ENCODE data around the gene CA4.

CA4 gene

GRCh38 chr17:60134396-60135150, 15.2 kb upstream of the CA4 start:
- DNase-seq: no peak

- DNase-seq: peak; percentile 80
These were observed 14.4 kb upstream of the CA4 start for GRCh38 chr17:60135151-60135950.

DNA sequence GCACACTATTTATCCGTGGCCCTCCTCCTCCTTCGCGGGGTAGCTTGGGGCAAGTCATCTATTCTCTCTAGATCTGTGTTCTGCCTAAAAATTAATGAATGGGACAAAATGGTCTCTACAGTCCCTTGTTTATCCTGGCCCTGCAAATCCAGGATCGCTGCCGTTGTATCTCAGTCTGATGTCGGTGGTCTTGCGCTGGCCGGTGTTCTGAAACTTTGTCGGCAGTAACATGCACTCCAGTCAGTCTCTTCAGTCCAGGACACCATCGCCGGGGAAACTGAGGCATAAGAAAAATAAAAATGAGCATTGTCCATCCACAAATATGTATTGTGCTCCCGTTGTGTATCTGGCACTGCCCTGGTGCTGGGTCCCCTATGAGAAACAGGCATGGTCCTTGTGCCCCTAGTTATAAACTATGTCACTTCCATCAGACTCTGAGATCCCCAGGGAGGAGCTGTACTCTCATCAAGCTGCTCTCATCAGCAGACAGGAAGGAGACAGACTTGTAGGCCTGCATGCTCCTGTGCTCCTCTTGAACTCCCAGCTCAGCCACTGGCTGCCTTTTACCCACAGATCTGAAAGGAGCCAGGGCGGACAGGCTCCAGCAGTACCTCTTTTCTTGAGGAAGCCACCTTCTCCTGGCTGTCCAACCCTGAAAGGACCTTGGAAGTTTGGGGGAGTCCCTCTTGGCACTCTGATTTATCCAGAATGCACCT, 13.7 kb upstream of the CA4 start:
- DNase-seq: no peak

DNA sequence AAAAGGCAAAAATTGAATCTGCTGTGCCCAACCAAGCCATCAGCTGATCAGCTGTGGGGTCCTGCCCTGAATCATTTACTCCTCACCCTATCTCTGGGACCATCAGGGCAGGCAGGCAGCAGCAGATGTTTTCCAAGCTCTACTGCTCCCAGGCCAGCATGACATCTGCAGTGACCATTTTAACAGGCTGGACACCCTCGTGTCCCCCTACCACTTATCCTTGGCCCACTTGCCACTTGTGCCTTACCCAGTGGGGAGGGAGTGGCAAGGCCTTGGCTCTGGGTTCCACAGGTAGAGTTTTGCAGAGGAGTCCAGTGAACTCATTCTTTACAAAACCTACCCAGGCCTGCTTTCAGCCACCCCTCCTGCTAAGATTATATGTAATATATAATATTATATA, 12.0 kb upstream of the CA4 start:
- DNase-seq: no peak

DNA sequence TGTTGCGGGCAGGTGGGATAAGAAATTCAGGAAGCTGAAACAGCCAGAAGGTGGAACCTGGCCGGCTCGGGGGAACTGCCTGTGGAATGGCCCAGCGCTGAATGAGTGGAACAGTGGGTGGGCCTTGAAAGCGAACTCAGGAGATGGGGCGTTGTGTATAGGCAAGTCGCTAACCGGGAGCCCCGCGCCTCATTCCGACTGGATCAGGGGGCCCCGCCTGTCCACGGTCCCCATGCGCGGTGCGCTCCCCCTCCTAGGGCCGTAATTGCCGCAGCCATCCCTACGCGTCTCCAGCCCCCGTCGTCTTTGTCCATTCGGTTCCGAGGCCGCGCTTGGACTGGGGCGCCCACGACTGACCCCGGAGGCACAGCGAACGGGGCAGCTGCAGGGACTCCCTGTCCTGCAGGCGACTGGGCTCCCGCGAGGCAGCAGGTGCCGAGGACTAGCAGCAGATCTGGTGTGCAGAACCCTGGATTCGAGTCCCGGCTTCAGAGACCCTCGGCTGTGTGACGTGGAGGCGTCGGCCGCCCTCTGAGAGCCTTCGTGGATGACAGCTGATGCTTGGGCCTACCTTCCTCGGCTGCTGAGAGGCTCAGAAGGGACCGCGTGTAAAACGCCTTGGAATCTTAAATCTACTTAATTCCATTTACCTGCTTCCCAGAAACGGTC, 10.9 kb upstream of the CA4 start:
- no peak for DNase-seq

DNA sequence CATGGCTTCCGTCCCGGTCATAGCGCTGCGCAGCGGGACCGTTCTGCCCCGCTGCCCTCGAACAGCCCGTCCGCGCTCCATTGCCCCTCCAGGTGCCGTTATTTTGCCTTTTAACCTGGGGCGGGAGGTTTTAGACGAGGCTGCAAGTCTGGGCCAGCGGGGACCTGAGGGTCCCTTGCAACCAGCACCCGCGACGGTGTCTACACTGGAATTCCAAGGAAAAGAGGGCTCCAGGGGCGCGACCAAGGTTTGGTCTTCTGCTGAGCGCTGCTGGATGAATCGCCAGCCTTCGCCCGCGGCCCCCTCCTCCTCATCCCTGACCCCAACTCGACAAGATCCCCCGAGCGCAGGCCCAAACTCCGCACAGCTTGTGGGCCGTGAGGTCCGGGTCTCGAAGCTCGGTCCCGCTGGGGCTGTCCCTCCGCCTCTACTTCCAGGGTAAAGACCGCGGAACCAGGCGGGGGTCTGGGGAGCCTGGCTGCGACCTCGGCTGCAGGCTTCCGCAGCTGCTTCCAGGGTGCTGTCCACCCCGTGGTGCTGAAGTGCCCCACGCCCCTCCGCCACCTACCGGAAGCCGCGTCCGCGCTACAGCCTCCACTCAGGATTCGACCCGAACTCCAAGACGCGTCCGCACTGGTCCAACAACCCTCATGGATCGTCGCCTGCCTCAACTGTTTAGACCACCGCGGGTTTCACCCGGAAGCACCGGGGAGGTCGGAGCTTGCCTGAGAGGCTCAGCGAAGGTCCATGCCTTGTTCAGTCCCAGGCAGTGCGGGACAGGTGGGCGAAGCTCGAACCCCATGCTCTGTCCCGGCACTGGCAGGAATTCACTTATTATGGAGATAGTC, 10.1 kb upstream of the CA4 start:
- DNase-seq: peak; percentile 35

GRCh38 chr17:60141111-60142018, 8.4 kb upstream of the CA4 start:
- DNase-seq: no peak

DNA sequence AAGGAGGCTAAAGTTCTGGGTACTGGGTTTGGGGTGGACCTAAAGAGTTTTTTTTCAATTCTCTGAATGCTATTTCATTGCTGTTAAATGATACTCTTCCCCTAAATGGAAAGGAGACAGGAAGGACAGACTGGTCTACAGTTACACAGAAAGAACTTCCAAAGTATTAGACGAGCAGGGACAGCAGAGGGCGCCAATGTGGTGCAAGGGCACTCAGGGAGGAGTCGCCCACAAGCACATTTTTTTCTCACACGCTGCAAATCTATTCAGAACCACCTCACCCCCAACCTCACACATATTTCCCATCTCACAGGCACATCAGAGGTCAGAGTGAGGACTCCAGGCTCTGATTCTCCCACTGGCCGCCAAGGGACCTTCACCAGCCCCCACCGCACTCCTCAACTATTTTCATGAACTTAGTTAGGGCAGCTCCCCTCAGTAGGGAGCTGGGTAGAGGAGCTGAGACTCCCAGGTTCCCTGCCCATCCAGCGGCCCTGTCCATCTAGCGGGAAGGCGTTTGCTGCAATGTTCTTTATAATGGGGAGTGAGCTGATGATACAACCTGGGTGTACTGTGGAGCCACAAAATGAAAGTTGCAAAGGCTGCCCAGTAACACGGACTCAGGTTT, 6.8 kb upstream of the CA4 start:
- DNase-seq: peak; percentile 71

DNA sequence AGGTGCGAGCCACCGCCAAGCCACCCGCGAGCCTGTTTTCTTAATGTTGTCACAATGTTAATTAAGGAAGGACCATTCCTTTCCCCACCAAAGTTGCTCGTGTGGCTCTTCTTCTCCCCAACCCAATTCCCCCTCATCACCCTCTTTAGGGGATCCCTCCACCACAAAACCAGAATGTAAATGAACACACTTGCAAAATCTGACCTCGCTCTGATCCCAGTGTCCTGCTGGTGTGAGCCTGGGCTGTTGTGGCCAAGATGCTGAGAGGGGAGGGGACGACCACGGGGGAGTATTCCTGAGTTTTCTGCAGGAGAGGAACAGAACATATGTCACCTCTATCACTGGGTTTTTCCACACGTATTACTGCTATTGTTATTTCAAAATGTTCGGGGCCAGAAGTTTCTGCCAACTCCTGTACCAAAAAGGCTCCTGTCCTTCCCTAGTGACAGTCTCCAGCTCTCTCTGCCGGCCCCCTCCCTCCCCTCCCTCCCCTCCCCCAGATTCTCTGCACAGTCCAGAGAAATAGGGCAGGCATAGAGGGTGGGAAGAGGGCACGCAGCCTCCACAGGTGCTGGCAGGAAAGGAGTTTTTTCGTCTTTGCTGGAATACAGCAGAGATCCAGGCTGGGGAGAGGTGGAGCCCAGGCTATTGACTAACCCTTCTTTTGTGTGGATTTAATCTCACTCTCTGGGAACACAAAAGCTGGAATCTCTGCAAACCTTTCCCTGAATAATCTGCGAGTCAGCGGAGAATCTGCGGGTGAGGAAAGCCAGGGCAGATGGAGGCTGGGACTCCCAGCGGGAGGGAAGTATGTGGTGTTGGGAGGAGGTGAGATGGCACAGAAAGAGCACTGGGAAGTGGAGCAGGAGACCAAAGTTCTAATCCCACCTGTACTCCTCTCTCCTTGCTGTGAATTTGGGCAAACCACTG, 4.5 kb upstream of the CA4 start:
- DNase-seq: no peak

DNA sequence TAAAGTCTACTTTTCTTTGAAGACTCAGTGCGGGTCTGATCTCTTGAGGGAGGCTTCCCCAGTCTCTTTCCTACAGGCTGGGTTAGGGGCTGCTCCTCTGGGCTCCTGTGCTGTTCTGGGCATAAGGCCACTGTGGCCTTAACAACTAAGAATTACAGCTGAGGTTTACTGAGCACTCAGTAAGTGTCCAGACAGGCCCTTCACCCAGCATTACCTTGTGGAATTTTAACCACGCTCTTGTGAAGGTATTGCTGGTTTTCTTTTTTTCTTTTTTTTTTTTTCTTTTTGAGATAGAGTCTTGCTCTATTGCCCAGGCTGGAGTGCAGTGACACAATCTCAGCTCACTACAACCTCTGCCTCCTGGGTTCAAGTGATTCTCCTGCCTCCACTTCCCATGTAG, 3.6 kb upstream of the CA4 start:
- DNase-seq: no peak

GRCh38 chr17:60147553-60148223, 2.1 kb upstream of the CA4 start:
- no peak for DNase-seq

DNA sequence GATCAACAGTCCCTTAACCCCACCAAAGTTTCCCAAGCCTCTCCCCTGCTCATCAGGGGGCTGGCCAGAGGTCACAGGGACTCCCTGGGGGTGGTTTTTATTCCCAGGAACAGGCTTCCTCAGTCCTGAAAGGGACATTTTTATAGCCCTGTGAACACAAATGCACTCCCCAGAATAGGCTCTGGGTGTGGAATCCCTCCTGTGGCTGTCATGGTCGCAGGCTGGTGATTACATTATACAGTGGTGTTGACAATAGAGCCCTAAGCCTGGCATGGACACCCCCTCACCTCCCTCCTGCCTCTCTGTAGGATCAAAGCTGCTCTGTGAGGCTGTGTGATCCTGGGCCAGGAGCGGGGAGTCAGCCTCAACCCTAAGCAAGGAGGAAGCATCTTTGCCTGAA, 1.4 kb upstream of the CA4 start:
- no peak for DNase-seq

GRCh38 chr17:60151355-60151754, 1.6 kb downstream of the CA4 start:
- DNase-seq: no peak

- no peak for DNase-seq
These were observed 4.0 kb downstream of the CA4 start for GRCh38 chr17:60153606-60154390.

DNA sequence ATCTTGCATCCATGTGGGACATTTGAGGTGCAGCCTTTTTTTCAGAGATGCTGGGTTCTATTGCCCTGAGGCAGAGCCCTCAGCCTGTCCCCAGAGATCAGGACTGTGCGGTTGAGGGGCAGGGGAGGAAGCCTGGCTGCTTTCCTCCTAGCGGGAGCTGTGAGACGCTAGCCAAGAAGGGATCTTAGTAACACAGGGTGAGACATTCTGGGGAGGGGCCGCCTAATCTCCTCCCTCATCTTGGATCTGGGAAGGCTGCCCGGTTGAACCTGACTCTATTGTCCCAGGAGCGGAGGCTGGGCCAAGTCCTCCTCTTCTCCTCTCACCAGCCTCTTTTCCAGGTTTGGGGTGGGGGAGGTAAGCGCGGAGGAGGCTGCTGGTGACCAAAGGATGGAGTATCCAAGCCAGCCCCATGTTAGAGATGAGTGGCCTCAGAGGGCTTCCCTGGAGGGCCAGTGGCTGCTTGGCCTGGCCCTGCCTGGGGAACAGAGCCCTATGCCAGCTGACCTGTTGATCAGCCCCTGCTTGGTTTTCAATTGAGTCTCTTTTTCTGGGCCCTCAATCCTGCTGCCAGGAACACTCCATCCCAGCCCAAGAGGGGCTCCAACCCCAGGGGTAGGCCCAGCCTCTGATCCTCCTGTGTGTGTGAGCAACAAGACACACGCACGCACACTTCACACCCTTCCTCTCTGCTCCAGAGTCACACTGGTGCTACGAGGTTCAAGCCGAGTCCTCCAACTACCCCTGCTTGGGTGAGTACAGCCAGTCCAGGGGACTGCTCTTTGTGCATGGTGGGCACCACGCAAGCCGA, 5.0 kb downstream of the CA4 start:
- peak; percentile 77 for DNase-seq

- no peak for DNase-seq
These were observed 5.6 kb downstream of the CA4 start for GRCh38 chr17:60155427-60155814.

- no peak for DNase-seq
These were observed 6.0 kb downstream of the CA4 start for GRCh38 chr17:60155815-60156214.
